SU-DHL-6 (cell line): ENCODE measurements around the gene TMEM131.
"Not testable (repeated sequence)": the region's sequence is repeated elsewhere in the genome, so short reads cannot be mapped to it uniquely, and the experiment has no call there.

Experiments used
- EZH2phosphoT487 ChIP-seq: fragments of 200-600 bp; sonication (generic), shearing (Covaris generic); conservative IDR thresholded peaks from 2 replicates; pipeline ENCODE4 v1.6.1; 2018; ENCODE audit warnings: mild to moderate bottlenecking, antibody characterized with exemption, low read length, moderate library complexity, mixed read lengths
- TF ChIP-seq, protein P1 (sequence below): fragments of 200-600 bp; sonication (generic); IDR thresholded peaks from one replicate; pipeline ENCODE4 v1.5.1; 2017; ENCODE audit warnings: antibody characterized with exemption, mild to moderate bottlenecking, low read length, moderate library complexity; ENCODE audit not compliant: insufficient read depth, poor library complexity, severe bottlenecking

DNA sequence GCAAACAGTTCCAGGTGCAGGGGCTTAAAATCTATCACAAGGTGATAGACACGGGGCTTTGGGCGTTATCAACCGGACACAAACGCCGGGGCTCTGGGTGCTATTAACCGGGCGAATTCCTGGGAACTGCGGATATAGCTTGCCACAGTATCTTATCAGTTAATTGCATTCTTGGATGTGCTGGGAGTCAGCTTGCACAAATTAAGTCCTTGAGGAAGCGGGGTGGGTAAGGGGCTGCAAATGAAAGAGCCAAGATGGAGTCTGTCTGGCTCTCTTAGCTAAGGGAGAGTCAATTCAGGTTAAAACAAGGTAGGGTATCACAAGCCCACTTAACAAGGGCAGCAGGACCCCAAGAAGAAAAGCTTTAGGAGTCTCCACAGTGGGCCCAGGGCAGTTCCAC, 283.6 kb downstream of the TMEM131 start:
- TF ChIP-seq, protein P1, sequence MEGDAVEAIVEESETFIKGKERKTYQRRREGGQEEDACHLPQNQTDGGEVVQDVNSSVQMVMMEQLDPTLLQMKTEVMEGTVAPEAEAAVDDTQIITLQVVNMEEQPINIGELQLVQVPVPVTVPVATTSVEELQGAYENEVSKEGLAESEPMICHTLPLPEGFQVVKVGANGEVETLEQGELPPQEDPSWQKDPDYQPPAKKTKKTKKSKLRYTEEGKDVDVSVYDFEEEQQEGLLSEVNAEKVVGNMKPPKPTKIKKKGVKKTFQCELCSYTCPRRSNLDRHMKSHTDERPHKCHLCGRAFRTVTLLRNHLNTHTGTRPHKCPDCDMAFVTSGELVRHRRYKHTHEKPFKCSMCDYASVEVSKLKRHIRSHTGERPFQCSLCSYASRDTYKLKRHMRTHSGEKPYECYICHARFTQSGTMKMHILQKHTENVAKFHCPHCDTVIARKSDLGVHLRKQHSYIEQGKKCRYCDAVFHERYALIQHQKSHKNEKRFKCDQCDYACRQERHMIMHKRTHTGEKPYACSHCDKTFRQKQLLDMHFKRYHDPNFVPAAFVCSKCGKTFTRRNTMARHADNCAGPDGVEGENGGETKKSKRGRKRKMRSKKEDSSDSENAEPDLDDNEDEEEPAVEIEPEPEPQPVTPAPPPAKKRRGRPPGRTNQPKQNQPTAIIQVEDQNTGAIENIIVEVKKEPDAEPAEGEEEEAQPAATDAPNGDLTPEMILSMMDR = not testable (repeated sequence)
- TF ChIP-seq EZH2phosphoT487 = not testable (repeated sequence)
